HG02678 (cell line): ENCODE data around the gene RAP1GAP.
"Not testable (repeated sequence)": the region's sequence is repeated elsewhere in the genome, so short reads cannot be mapped to it uniquely, and the experiment has no call there.

Source experiments
- ATAC-seq: cut with Tn5 transposase; IDR thresholded peaks from one replicate; pipeline ENCODE4 v1.9.1; 2021; ENCODE audit warnings: mild to moderate bottlenecking, moderate library complexity; ENCODE audit not compliant: unreplicated experiment

Gene RAP1GAP

GRCh38 chr1:21575351-21575942, 93.7 kb downstream of the RAP1GAP start:
- ATAC-seq: no peak

- no peak for ATAC-seq
These were observed 94.5 kb downstream of the RAP1GAP start for GRCh38 chr1:21574466-21575151.

GRCh38 chr1:21573971-21574465, 95.1 kb downstream of the RAP1GAP start:
- no peak for ATAC-seq

- ATAC-seq: no peak
These were observed 95.7 kb downstream of the RAP1GAP start for GRCh38 chr1:21573475-21573874.

GRCh38 chr1:21572735-21573277, 96.4 kb downstream of the RAP1GAP start:
- no peak for ATAC-seq

- no peak for ATAC-seq
These were observed 96.9 kb downstream of the RAP1GAP start for GRCh38 chr1:21572221-21572620.

- ATAC-seq: no peak
These were observed 98.3 kb downstream of the RAP1GAP start for GRCh38 chr1:21570885-21571284.

GRCh38 chr1:21570528-21570875, 98.7 kb downstream of the RAP1GAP start:
- no peak for ATAC-seq

GRCh38 chr1:21569820-21570527, 99.2 kb downstream of the RAP1GAP start:
- no peak for ATAC-seq

GRCh38 chr1:21568809-21569385, 100.3 kb downstream of the RAP1GAP start:
- ATAC-seq: no peak

- no peak for ATAC-seq
These were observed 101.0 kb downstream of the RAP1GAP start for GRCh38 chr1:21568006-21568746.

- no peak for ATAC-seq
These were observed 101.7 kb downstream of the RAP1GAP start for GRCh38 chr1:21567241-21568005.

GRCh38 chr1:21566361-21566760, 102.8 kb downstream of the RAP1GAP start:
- ATAC-seq: not testable (repeated sequence)

- ATAC-seq: no peak
These were observed 103.9 kb downstream of the RAP1GAP start for GRCh38 chr1:21565285-21565684.

- no peak for ATAC-seq
These were observed 104.5 kb downstream of the RAP1GAP start for GRCh38 chr1:21564521-21565095.

- ATAC-seq: no peak
These were observed 105.2 kb downstream of the RAP1GAP start for GRCh38 chr1:21563971-21564370.

GRCh38 chr1:21562896-21563295, 106.3 kb downstream of the RAP1GAP start:
- ATAC-seq: no peak

- no peak for ATAC-seq
These were observed 108.1 kb downstream of the RAP1GAP start for GRCh38 chr1:21560916-21561638.
